Raji (cell line): ENCODE measurements around the gene MSANTD2.

Experiments
- POLR2A ChIP-seq: IDR thresholded peaks from 2 replicates; pipeline ENCODE4 v1.6.1; 2011; ENCODE audit warnings: low read depth, low read length, control low read depth; ENCODE audit not compliant: insufficient read depth

Gene MSANTD2

GRCh38 chr11:124768914-124769313 lies 31.3 kb downstream of the MSANTD2 start:
- TF ChIP-seq POLR2A: no peak

GRCh38 chr11:124766156-124766555 lies 34.0 kb downstream of the MSANTD2 start:
- TF ChIP-seq POLR2A: no peak

DNA sequence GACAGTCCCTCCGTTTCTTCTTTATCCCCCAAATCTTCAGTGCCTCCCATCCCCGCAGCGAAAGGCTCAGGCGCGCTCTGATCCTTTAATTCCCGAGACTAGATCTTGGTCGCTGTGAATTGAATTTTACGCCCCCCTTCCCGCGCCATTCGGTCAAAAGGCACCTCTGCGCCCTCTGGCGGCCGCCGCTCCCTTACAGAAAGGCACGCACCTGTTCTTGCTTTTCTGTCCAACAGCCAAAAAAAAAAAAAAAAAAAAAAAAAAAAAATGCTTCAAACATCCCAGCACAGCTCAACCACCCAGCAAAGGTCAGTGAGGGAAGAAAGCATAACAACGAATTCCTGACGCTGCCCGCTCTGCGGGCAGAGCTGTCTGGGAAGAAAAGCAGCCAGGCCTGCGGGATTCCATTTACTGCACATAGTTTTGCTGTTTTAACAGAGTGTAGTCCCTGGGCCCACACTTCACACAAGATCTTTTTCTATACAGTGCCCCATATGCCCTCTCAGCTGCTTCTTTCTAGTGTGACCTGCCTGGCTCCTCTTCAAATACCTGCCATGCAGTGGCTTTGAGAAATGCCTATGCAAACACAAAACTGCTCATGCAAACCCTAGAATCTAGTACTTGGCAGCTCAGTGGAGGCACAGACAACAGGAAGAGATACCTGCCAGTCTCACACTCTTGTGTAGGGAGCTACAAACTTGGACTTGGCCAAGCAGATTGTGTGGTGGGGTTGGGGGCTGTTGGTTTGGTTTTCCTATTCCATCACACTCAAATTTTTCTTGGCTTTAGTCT lies 36.9 kb downstream of the MSANTD2 start:
- TF ChIP-seq POLR2A: 0 out of 2 replicates have a peak, but pooled peaks have one; percentile 17

- no peak for TF ChIP-seq POLR2A
Measured at GRCh38 chr11:124762624-124763155, 37.5 kb downstream of the MSANTD2 start.

- TF ChIP-seq POLR2A: peak; percentile 44; the same call in 1 of the 2 replicates
Measured at GRCh38 chr11:124762105-124762623, 38.0 kb downstream of the MSANTD2 start, which contains the start of gene ESAM. Gene ESAM, minus strand, starts transcription at chr11:124762290. Its CDS starts 136 bp downstream, at chr11:124762154.

GRCh38 chr11:124761301-124762104 lies 38.7 kb downstream of the MSANTD2 start:
- TF ChIP-seq POLR2A: no peak

DNA sequence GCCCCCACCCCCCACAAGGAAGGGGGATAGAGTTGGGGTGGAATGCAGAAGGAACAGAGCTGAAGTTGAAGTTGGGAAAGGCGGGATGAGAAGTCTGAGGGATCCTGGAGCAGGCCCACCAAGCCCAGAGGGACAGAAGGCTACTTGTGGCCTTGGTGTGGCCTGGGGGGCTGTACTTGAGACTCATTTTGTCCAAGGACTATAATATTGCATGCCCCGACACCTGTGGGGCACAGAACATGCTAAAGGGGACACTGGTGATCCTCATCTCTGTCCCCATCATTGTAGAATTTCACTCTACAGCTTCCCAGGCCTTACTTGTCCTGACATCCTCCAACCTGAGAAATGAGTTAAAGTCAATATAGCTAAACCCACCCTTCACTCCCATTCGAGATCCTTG lies 39.4 kb downstream of the MSANTD2 start:
- no peak for TF ChIP-seq POLR2A

GRCh38 chr11:124760205-124760652 lies 40.0 kb downstream of the MSANTD2 start:
- no peak for TF ChIP-seq POLR2A

- TF ChIP-seq POLR2A: no peak
Measured at GRCh38 chr11:124759266-124760204, 40.7 kb downstream of the MSANTD2 start.

DNA sequence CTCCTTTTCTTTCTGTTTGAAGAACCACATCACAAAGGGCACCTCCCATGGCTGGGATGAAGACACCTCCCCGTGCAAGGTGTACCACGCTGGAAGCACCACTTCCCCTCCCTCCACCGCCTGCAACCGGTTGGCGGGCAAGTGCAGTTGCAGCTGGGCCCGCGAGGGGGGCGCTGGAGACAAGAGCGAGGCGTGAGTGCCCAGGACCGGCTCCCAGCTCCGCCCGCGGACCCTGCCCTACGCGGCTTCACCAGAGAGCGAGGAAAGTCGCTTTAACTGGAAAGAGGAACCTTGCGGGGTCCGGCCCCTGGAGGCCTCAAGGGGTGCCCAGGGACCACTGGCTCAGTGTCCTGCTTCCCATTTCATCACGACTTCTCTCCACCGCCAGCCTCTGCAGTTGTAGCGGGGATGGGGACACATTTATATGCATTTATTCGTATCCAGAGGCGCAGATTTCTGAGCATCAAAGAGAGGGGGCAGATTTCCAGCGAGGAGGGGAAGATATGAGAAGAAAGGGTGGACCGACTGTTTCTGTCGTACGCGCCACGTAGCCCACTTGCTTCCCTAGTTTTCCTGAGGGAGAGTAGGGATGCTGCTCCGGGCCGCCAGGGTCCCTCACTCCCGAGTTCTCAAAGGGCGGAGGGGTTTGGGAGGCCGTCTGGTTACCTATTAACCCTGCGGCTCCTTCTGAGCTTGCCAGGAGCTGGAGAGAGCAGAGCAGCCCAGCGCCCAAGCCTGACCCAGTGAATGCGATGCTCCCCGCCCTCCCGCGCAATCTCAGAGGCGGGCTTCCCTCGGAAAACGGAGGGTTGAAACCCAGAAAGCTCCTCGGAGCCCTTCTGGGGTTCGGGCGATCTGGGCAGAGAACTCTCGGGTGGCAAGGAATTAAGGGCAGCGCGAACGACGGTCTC lies 41.6 kb downstream of the MSANTD2 start:
- TF ChIP-seq POLR2A: no peak

DNA sequence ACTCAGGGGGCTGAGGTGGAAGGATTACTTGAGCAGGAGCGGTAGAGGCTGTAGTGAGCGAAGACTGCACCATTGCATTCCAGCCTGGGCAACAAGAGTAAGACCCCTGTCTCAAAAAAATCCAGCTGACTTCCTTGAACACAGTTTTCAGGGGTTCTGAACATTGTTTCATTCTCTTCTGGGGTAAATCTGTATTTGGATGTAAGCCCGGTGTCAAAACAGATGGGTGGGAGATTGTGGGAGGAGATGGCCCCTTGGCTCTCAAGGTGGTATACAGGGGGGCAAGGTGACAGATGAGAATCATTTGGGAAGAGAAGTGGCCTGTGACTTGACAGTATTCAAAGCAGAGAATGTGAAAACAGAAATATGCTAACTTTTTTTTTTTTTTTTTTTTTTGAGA lies 42.9 kb downstream of the MSANTD2 start:
- no peak for TF ChIP-seq POLR2A

DNA sequence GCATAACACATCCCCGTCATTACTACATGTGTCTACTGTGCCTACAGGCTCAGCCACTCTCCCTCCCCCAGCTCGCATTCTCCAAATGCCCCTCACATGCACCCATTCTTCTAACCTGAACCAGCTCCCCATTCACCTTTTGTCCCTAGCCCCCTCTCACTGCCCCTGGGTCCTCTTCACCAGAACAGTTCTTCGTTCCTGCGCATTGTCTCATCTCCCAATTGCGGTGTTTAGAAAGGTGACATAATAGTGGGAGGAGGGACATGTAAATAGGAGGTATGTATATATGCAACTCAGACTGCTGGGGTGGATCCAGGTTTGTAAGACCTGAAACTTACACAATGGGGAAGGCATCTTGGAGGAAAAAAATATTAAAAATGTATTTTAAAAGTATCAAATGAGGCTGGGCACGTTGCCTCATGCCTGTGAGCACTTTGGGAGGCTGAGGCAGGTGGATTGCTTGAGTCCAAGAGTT lies 43.4 kb downstream of the MSANTD2 start:
- TF ChIP-seq POLR2A: no peak
